Tibial artery (tissue), 4 donors: ENCODE measurements around the gene FBXO46.

Experiments
- DNase-seq, 2 donors: peaks; one replicate each; pipeline ENCODE4 v3.0.0-alpha.2; 2019
- H3K27ac ChIP-seq, 2 donors: fragments of 200-600 bp; sonication (generic) in 1 of 2; 1 replicate in 1 of 2; 2 replicates in 1 of 2; pipeline ENCODE4 v1.5.1; 2018 to 2019; ENCODE audit warnings: mild to moderate bottlenecking in 1 of 2
- H3K27me3 ChIP-seq, 2 donors: fragments of 200-600 bp; sonication (generic) in 1 of 2; one replicate each; pipeline versions ENCODE4 v1.5.1 to v1.6.0; 2016 to 2019
- H3K36me3 ChIP-seq, 3 donors: fragments of 200-600 bp; sonication (generic) in 2 of 3; one replicate each; pipeline ENCODE4 v1.5.1; 2016 to 2019; ENCODE audit warnings: mild to moderate bottlenecking in 2 of 3
- H3K4me1 ChIP-seq, 4 donors: fragments of 200-600 bp; sonication (generic) in 2 of 4; 1 replicate in 3 of 4; 2 replicates in 1 of 4; pipeline ENCODE4 v1.5.1; 2016 to 2019
- H3K4me3 ChIP-seq, 2 donors: fragments of 200-600 bp; sonication (generic) in 1 of 2; 1 replicate in 1 of 2; 2 replicates in 1 of 2; pipeline ENCODE4 v1.5.1; 2018 to 2019; ENCODE audit warnings: mild to moderate bottlenecking in 2 of 2
- H3K9me3 ChIP-seq, 3 donors: fragments of 200-600 bp; sonication (generic) in 1 of 3; one replicate each; pipeline ENCODE4 v1.5.1; 2016 to 2019
- CTCF ChIP-seq, 2 experiments: fragments of 200-600 bp in 1 of 2; fragments of 450-650 bp in 1 of 2; IDR thresholded peaks; one replicate each; pipeline ENCODE4 v1.5.1; 2017 to 2019; ENCODE audit warnings: antibody characterized with exemption in 2 of 2, mild to moderate bottlenecking in 1 of 2, moderate library complexity in 1 of 2
- intact Hi-C: fragments of 100-400 bp; cut with DNase I; formaldehyde crosslinking; loops from one replicate; pipeline ENCODE4 v1.15.0; 2023; ENCODE audit warnings: low total_unique reads

FBXO46 gene

DNA sequence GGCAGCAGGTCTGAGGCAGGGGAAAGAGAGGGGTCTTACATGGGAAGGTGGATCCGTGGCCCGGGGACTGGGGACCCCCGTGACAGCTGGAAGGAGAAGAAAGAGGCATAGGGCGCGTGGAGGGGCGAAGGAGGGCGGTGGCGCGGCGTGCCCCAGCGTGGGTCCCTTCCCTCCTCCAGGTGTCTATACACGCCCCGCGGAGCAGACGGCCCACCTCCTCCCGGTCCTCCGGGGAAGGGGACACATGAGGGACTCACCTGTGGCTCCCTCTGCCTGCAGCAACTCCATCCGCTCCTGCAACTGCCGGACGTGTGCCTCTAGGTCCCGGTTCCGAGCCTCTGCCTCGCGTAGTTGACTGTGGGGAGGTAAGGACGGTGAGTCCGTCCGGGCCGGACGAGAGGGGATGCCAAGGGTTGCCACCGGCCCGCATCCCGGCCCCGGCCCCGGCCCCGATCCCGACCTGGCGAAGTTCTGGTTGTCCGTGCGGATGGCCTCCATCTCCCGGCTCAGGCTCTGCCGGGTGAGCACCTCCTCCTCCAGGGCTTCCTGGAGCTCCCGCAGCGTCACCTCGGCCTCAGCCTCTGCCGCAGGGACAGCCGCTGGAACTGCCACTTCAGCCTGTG lies 40.7 kb upstream of the FBXO46 start:
- Histone ChIP-seq H3K27ac (peak overlapping the region; percentile 95 to 98), H3K4me1 (peaks cover 0 to 22% (median 16%) of the 10 kb centered on the region in 4 donors), H3K9me3 (no peaks in the 10 kb centered on the region), H3K4me3 (peak overlapping the region in 1 of 2 donors; percentile 55), H3K27me3 (no peaks in the 10 kb centered on the region), H3K36me3 (peaks cover 17 to 36% (median 18%) of the 10 kb centered on the region in 3 donors)
- no peak for TF ChIP-seq CTCF (IDR thresholded peaks at IDR 0.05)
- intact Hi-C loops, result no loop called here
- peak in 1 of 2 donors; percentile 76 for DNase-seq

DNA sequence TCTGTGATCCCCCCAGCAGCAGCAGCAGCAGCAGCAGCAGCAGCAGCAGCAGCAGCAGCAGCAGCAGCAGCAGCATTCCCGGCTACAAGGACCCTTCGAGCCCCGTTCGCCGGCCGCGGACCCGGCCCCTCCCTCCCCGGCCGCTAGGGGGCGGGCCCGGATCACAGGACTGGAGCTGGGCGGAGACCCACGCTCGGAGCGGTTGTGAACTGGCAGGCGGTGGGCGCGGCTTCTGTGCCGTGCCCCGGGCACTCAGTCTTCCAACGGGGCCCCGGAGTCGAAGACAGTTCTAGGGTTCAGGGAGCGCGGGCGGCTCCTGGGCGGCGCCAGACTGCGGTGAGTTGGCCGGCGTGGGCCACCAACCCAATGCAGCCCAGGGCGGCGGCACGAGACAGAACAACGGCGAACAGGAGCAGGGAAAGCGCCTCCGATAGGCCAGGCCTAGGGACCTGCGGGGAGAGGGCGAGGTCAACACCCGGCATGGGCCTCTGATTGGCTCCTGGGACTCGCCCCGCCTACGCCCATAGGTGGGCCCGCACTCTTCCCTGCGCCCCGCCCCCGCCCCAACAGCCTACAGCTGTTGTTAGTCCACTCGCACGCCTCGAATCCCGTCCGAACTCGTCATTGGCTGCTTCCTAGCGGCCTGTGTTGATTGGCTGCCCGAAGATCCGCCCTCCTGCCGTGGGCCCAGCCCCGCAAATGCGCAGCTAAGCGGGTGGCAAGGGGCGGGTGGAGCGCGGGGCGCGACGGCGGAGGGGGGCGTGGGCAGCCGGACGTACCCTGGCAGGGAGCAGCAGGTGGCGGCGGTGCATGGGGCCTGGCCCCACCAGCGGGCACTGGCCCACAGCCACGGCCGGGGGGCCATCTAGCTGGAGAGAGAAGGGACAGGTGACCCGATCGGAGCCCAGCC lies 39.8 kb upstream of the FBXO46 start:
- Histone ChIP-seq H3K27ac (peak overlapping the region; percentile 95 to 98), H3K4me1 (peaks cover 0 to 32% (median 25%) of the 10 kb centered on the region in 4 donors), H3K27me3 (no peaks in the 10 kb centered on the region), H3K36me3 (peaks cover 16 to 44% (median 16%) of the 10 kb centered on the region in 3 donors), H3K4me3 (peak overlapping the region; percentile 55 to 93), H3K9me3 (no peaks in the 10 kb centered on the region)
- intact Hi-C loops, result no loop called here
- peak; percentile 98 to 99 for DNase-seq
- peak; percentile 92 to 93 for TF ChIP-seq CTCF (IDR thresholded peaks at IDR 0.05)

GRCh38 chr19:45769821-45770191 lies 39.1 kb upstream of the FBXO46 start:
- peak; percentile 54 to 83 for DNase-seq
- peaks cover 0 to 39% (median 32%) of the 10 kb centered on the region in 4 donors for H3K4me1 ChIP-seq
- H3K27me3 ChIP-seq, result no peaks in the 10 kb centered on the region
- H3K36me3 ChIP-seq, result peaks cover 11 to 45% (median 12%) of the 10 kb centered on the region in 3 donors
- intact Hi-C loops, result loop anchor here (10.0 kb wide), 1 partner anchor 55 kb away; no protein-coding TSS in a partner anchor
- peak overlapping the region; percentile 55 to 93 for H3K4me3 ChIP-seq
- no peak for TF ChIP-seq CTCF (IDR thresholded peaks at IDR 0.05)
- no peaks in the 10 kb centered on the region for H3K9me3 ChIP-seq
- peak overlapping the region; percentile 95 to 98 for H3K27ac ChIP-seq

DNA sequence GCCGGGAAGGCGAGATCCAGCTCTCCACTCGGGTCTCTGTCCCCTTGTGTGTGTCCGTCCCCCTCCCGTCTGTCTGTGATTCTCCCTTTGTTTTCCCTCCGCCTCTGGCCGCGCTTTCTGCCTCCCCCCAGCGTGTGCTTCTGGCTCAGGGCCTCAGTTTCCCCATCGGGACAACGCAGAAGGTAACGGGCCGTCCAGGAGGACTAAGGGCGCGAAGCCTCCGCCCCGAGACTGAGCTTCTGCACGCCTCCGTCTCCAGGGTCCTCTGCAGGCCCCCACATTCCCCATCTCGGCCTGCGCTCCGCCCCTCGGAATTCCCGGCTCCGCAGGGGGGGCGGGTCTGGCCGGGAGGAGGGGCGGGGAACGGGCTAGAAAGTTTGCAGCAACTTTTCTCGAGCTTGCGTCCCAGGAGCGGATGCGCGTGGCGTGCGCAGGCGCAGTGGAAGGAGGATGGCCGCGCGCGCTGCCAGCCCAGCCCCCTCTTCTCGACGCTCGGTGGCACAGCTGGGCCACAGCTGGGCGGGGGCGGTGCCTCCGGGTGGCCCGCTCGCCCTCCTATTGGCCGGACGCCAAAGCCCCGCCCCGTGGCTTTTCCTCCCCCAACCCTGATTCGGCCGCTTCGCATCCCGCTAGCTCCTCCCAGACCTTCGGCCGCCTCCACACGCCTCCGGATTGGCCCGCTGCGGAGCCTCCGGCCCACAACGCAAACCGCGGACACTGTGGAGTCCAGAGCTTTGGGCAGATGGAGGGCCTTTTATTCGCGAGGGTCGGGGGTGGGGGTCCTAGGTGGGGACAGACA lies 38.5 kb upstream of the FBXO46 start, which contains the start of gene SIX5:
SIX5 (minus strand) TSS at position 269 of the 799 bp plus-strand sequence. CDS start 408 bp downstream, outside the sequence.
- peaks cover 7 to 40% (median 10%) of the 10 kb centered on the region in 3 donors for H3K36me3 ChIP-seq
- peaks cover 0 to 45% (median 38%) of the 10 kb centered on the region in 4 donors for H3K4me1 ChIP-seq
- peak within 1 kb of the TSS; percentile 88 to 93 for H3K4me3 ChIP-seq
- H3K27me3 ChIP-seq, result no peaks in the 10 kb centered on the region
- intact Hi-C loops, result loop anchor here (10.0 kb wide), 1 partner anchor 54 kb away; no protein-coding TSS in a partner anchor
- DNase-seq, result peak; percentile 97 to 99
- H3K27ac ChIP-seq, result peak within 1 kb of the TSS; percentile 98 to 99
- TF ChIP-seq CTCF (IDR thresholded peaks at IDR 0.05), result no peak
- H3K9me3 ChIP-seq, result no peaks in the 10 kb centered on the region

- TF ChIP-seq CTCF (IDR thresholded peaks at IDR 0.05), result no peak
- Histone ChIP-seq H3K27ac (peak overlapping the region; percentile 98 to 99), H3K27me3 (no peaks in the 10 kb centered on the region), H3K9me3 (no peaks in the 10 kb centered on the region), H3K4me3 (peak overlapping the region; percentile 88 to 93), H3K36me3 (peaks cover 7 to 39% (median 10%) of the 10 kb centered on the region in 3 donors), H3K4me1 (peaks cover 0 to 50% (median 44%) of the 10 kb centered on the region in 4 donors)
- DNase-seq, result no peak
- intact Hi-C loops, result loop anchor here (10.0 kb wide), 1 partner anchor 54 kb away; no protein-coding TSS in a partner anchor
Measured at GRCh38 chr19:45768655-45768983, 37.9 kb upstream of the FBXO46 start.
